Trophoblast cell (in vitro differentiated cells and primary cell): Measurements from ENCODE around the gene SNTN. TPM values are rescaled to one million over a fixed set of nuclear protein-coding genes. Genes with fewer than 3 reads are reported as not detected.

Experiments
- DNase-seq, 2 donors: peaks; one replicate each; pipeline ENCODE4 v3.0.0-alpha.2; 2016
- H2AFZ ChIP-seq: 2 replicates; pipeline ENCODE4 v1.6.1; 2013; ENCODE audit warnings: low read length, moderate library complexity, mild to moderate bottlenecking; ENCODE audit not compliant: insufficient read depth, poor library complexity
- H2AK5ac ChIP-seq: 2 replicates; pipeline ENCODE4 v1.6.1; 2013; ENCODE audit warnings: mild to moderate bottlenecking, low read length
- H2BK120ac ChIP-seq: 2 replicates; pipeline ENCODE4 v1.6.1; 2013; ENCODE audit warnings: low read length, mild to moderate bottlenecking, moderate library complexity; ENCODE audit not compliant: insufficient read depth, poor library complexity
- H2BK12ac ChIP-seq: 2 replicates; pipeline ENCODE4 v1.6.1; 2013; ENCODE audit warnings: mild to moderate bottlenecking, low read length, moderate library complexity
- H2BK5ac ChIP-seq: 2 replicates; pipeline ENCODE4 v1.6.1; 2013; ENCODE audit warnings: low read length, low read depth, moderate library complexity, mild to moderate bottlenecking; ENCODE audit not compliant: poor library complexity
- H3K14ac ChIP-seq: 2 replicates; pipeline ENCODE4 v1.6.1; 2013; ENCODE audit warnings: mild to moderate bottlenecking, low read length
- H3K18ac ChIP-seq: 2 replicates; pipeline ENCODE4 v1.6.1; 2013; ENCODE audit warnings: mild to moderate bottlenecking, low read length
- H3K23ac ChIP-seq: 2 replicates; pipeline ENCODE4 v1.6.1; 2013; ENCODE audit warnings: low read length
- H3K27ac ChIP-seq: 2 replicates; pipeline ENCODE4 v1.5.1; 2013; ENCODE audit warnings: low read depth, mild to moderate bottlenecking, inconsistent platforms, low read length, moderate library complexity
- H3K27me3 ChIP-seq: 2 replicates; pipeline ENCODE4 v1.6.1; 2013; ENCODE audit warnings: inconsistent platforms, mild to moderate bottlenecking, low read length, moderate library complexity; ENCODE audit not compliant: insufficient read depth
- H3K36me3 ChIP-seq, 2 experiments: 1 replicate in 1 of 2; 2 replicates in 1 of 2; pipeline ENCODE4 v1.6.1; 2013; ENCODE audit warnings: low read length in 2 of 2, mild to moderate bottlenecking in 2 of 2, moderate library complexity in 1 of 2; ENCODE audit not compliant: insufficient read depth in 2 of 2, control insufficient read depth in 1 of 2
- H3K4ac ChIP-seq: 2 replicates; pipeline ENCODE4 v1.6.1; 2013; ENCODE audit warnings: low read depth, mild to moderate bottlenecking, low read length, moderate library complexity
- H3K4me1 ChIP-seq, 2 experiments: 1 replicate in 1 of 2; 2 replicates in 1 of 2; pipeline ENCODE4 v1.6.1; 2013; ENCODE audit warnings: low read length in 2 of 2, mild to moderate bottlenecking in 2 of 2, moderate library complexity in 1 of 2; ENCODE audit not compliant: insufficient read depth in 2 of 2, control insufficient read depth in 1 of 2
- H3K4me2 ChIP-seq: 2 replicates; pipeline ENCODE4 v1.6.1; 2013; ENCODE audit warnings: inconsistent platforms, mild to moderate bottlenecking, low read length, moderate library complexity
- H3K4me3 ChIP-seq: 2 replicates; pipeline ENCODE4 v1.5.1; 2013; ENCODE audit warnings: mild to moderate bottlenecking, low read depth, low read length, inconsistent platforms
- H3K79me1 ChIP-seq: one replicate; pipeline ENCODE4 v1.6.1; 2013; ENCODE audit warnings: low read length
- H3K79me2 ChIP-seq: 2 replicates; pipeline ENCODE4 v1.6.1; 2013; ENCODE audit warnings: low read length, mild to moderate bottlenecking; ENCODE audit not compliant: control insufficient read depth, insufficient read depth, poor library complexity
- H3K9ac ChIP-seq: 2 replicates; pipeline ENCODE4 v1.6.1; 2013; ENCODE audit warnings: mild to moderate bottlenecking, low read length
- H3K9me3 ChIP-seq: 2 replicates; pipeline ENCODE4 v1.6.1; 2013; ENCODE audit warnings: low read depth, mild to moderate bottlenecking, control low read depth, inconsistent platforms, low read length; ENCODE audit not compliant: insufficient read depth
- H4K12ac ChIP-seq: 2 replicates; pipeline ENCODE4 v1.6.1; 2013; ENCODE audit warnings: low read depth, mild to moderate bottlenecking, low read length, moderate library complexity
- H4K8ac ChIP-seq: 2 replicates; pipeline ENCODE4 v1.6.1; 2013; ENCODE audit warnings: low read depth, mild to moderate bottlenecking, low read length, moderate library complexity
- H4K91ac ChIP-seq: one replicate; pipeline ENCODE4 v1.6.1; 2013; ENCODE audit warnings: low read depth, mild to moderate bottlenecking, low read length, moderate library complexity
- WGBS: extraction: QIAGEN DNeasy Blood & Tissue Kit; methylation state at CpG from one replicate; pipeline ENCODE4 v1.1.7; 2013; ENCODE audit warnings: missing lambda C conversion rate; ENCODE audit not compliant: insufficient read length, insufficient coverage; ENCODE audit errors: extremely low coverage; 5-methylcytosine and 5-hydroxymethylcytosine counted together
- polyA plus RNA-seq: library from polyadenylated mRNA; stranded (reverse); fragments of 200-250 nt; gene quantifications from 2 replicates; pipeline ENCODE4 v1.2.3, GENCODE V29; 2013

SNTN gene
- polyA plus RNA-seq = 0.04 TPM in 1 of 2 replicates, not detected in the other

GRCh38 chr3:63652066-63652725, at the start of gene SNTN:
SNTN (plus strand) TSS chr3:63652675; CDS start chr3:63652688, 13 bp downstream.
- no peaks in the 10 kb centered on the region for H3K79me1 ChIP-seq
- H3K14ac ChIP-seq = no peak within 1 kb of the TSS
- H3K4me1 ChIP-seq = no peaks in the 10 kb centered on the region
- no peak within 1 kb of the TSS for H2BK12ac ChIP-seq
- no peak within 1 kb of the TSS for H3K4me3 ChIP-seq
- no peak within 1 kb of the TSS for H2AK5ac ChIP-seq
- H3K79me2 ChIP-seq = no peaks in the 10 kb centered on the region
- H3K9ac ChIP-seq = no peak within 1 kb of the TSS
- H3K9me3 ChIP-seq = no peaks in the 10 kb centered on the region
- peak; percentile 54 to 68 for DNase-seq
- no CpG with 5 or more reads among the region's 5 CpGs for WGBS
- H4K91ac ChIP-seq = no peak within 1 kb of the TSS
- H3K27me3 ChIP-seq = no peaks in the 10 kb centered on the region
- H4K12ac ChIP-seq = no peak within 1 kb of the TSS
- H3K27ac ChIP-seq = no peak within 1 kb of the TSS
- no peak within 1 kb of the TSS for H3K4ac ChIP-seq
- no peak within 1 kb of the TSS for H3K23ac ChIP-seq
- H4K8ac ChIP-seq = no peak within 1 kb of the TSS
- no peak within 1 kb of the TSS for H3K18ac ChIP-seq
- H3K4me2 ChIP-seq = no peak within 1 kb of the TSS
- H2AFZ ChIP-seq = no peak within 1 kb of the TSS
- H2BK120ac ChIP-seq = no peak within 1 kb of the TSS
- H2BK5ac ChIP-seq = no peak within 1 kb of the TSS
- H3K36me3 ChIP-seq = no peaks in the 10 kb centered on the region

GRCh38 chr3:63607716-63608115, 44.8 kb upstream of the SNTN start:
- Histone ChIP-seq H2AK5ac (no peak overlapping the region), H4K12ac (no peak overlapping the region), H3K36me3 (no peaks in the 10 kb centered on the region), H3K4me3 (no peak overlapping the region), H3K4ac (no peak overlapping the region), H3K79me2 (no peaks in the 10 kb centered on the region), H2AFZ (no peak overlapping the region), H3K27me3 (no peaks in the 10 kb centered on the region), H2BK120ac (no peak overlapping the region), H4K8ac (no peak overlapping the region), H2BK5ac (no peak overlapping the region), H3K9ac (no peak overlapping the region), H3K18ac (no peak overlapping the region), H3K27ac (no peak overlapping the region), H3K14ac (no peak overlapping the region), H3K9me3 (no peaks in the 10 kb centered on the region), H2BK12ac (no peak overlapping the region), H3K4me1 (no peaks in the 10 kb centered on the region), H3K23ac (no peak overlapping the region), H3K4me2 (peak overlapping the region; percentile 24), H4K91ac (no peak overlapping the region), H3K79me1 (no peaks in the 10 kb centered on the region)
- DNase-seq = no peak
- WGBS = no CpG with 5 or more reads among the region's 3 CpGs

- Histone ChIP-seq H3K4me1 (no peaks in the 10 kb centered on the region), H3K79me2 (no peaks in the 10 kb centered on the region), H3K23ac (no peak overlapping the region), H2BK5ac (no peak overlapping the region), H4K12ac (no peak overlapping the region), H3K79me1 (no peaks in the 10 kb centered on the region), H4K8ac (no peak overlapping the region), H3K4ac (no peak overlapping the region), H3K36me3 (no peaks in the 10 kb centered on the region), H3K4me3 (no peak overlapping the region), H2BK12ac (no peak overlapping the region), H3K18ac (no peak overlapping the region), H3K4me2 (no peak overlapping the region), H2AFZ (no peak overlapping the region), H2AK5ac (no peak overlapping the region), H3K9ac (no peak overlapping the region), H3K14ac (no peak overlapping the region), H3K27ac (no peak overlapping the region), H4K91ac (no peak overlapping the region), H3K27me3 (no peaks in the 10 kb centered on the region), H3K9me3 (no peaks in the 10 kb centered on the region), H2BK120ac (no peak overlapping the region)
- no CpG with 5 or more reads among the region's 7 CpGs for WGBS
- no peak for DNase-seq
These were observed 43.1 kb upstream of the SNTN start for GRCh38 chr3:63609408-63609807.

- H3K79me2 ChIP-seq = no peaks in the 10 kb centered on the region
- no CpG with 5 or more reads among the region's 4 CpGs for WGBS
These were observed 42.6 kb upstream of the SNTN start for GRCh38 chr3:63609834-63610233.

More at GRCh38 chr3:63609834-63610233, 42.6 kb upstream of the SNTN start:
- Histone ChIP-seq H3K4ac (no peak overlapping the region), H3K4me3 (no peak overlapping the region), H4K91ac (no peak overlapping the region), H4K8ac (no peak overlapping the region), H2AK5ac (no peak overlapping the region), H3K79me1 (no peaks in the 10 kb centered on the region), H3K4me2 (no peak overlapping the region), H3K14ac (no peak overlapping the region), H3K27me3 (no peaks in the 10 kb centered on the region), H3K18ac (no peak overlapping the region), H2AFZ (no peak overlapping the region), H4K12ac (no peak overlapping the region), H3K9me3 (no peaks in the 10 kb centered on the region), H2BK5ac (no peak overlapping the region), H3K36me3 (no peaks in the 10 kb centered on the region), H3K23ac (no peak overlapping the region), H3K9ac (no peak overlapping the region), H3K27ac (no peak overlapping the region), H3K4me1 (no peaks in the 10 kb centered on the region), H2BK120ac (no peak overlapping the region), H2BK12ac (no peak overlapping the region)
- DNase-seq = no peak
